ENCODE measurements around the gene MITD1. TPM values are rescaled to one million over a fixed set of nuclear protein-coding genes. Genes with fewer than 3 reads are reported as not detected.
A peak's percentile ranks its signal among the peaks of the same experiment; 100 is the strongest.

The MITD1 gene
- total RNA-seq, 1 donor from 2014 or later, result 20.9 TPM

GRCh38 chr2:99190548-99190947 is 9.7 kb upstream of the MITD1 start:
- H2AFZ ChIP-seq (ENCODE audit: low read depth, low read length), result no peak overlapping the region
- H3K9ac ChIP-seq (ENCODE audit: low read length), result no peak overlapping the region
- no peak overlapping the region for H3K27ac Mint-ChIP-seq (ENCODE audit: unreplicated experiment)
- peaks cover 7% of the 10 kb centered on the region for H3K36me3 Mint-ChIP-seq (ENCODE audit: low read depth, unreplicated experiment)
- no peaks in the 10 kb centered on the region for H3K27me3 Mint-ChIP-seq (ENCODE audit: low read depth, unreplicated experiment)
- no peaks in the 10 kb centered on the region for H3K4me1 Mint-ChIP-seq (ENCODE audit: low read depth, unreplicated experiment)
- FAIRE-seq, result no peak
- H3K4me3 Mint-ChIP-seq (ENCODE audit: unreplicated experiment), result no peak overlapping the region
- no peak overlapping the region for H3K27ac ChIP-seq (ENCODE audit: low read depth, low read length)
- H3K36me3 ChIP-seq (ENCODE audit: insufficient read depth, low read length), result peaks cover 15% of the 10 kb centered on the region
- H3K9me3 Mint-ChIP-seq (ENCODE audit: unreplicated experiment), result peaks cover 3% of the 10 kb centered on the region
- no peak overlapping the region for H3K4me3 ChIP-seq (ENCODE audit: insufficient read depth, low read depth, low read length)
- no peaks in the 10 kb centered on the region for H3K9me3 ChIP-seq (ENCODE audit: insufficient read depth, low read depth, low read length)
- no peaks in the 10 kb centered on the region for H3K4me1 ChIP-seq (ENCODE audit: insufficient read depth, low read length)
- H3K4me2 ChIP-seq (ENCODE audit: low read length), result no peak overlapping the region
- no peaks in the 10 kb centered on the region for H3K27me3 ChIP-seq (ENCODE audit: insufficient read depth, low read length)
- H3K79me2 ChIP-seq (ENCODE audit: insufficient read depth, low read length), result peaks cover 43% of the 10 kb centered on the region
- TF ChIP-seq CTCF (IDR thresholded peaks at IDR 0.05; ENCODE audit: insufficient read depth, low read depth, low read length), result peak; percentile 20
- TF ChIP-seq EZH2 (IDR thresholded peaks at IDR 0.05; ENCODE audit: insufficient read depth, low read length), result no peak
- H4K20me1 ChIP-seq (ENCODE audit: insufficient read depth, low read length), result peaks cover 15% of the 10 kb centered on the region
- no peak for DNase-seq (ENCODE audit: low read depth)

- Histone ChIP-seq H3K4me1 (ENCODE audit: insufficient read depth, low read length) (no peaks in the 10 kb centered on the region), H3K9ac (ENCODE audit: low read length) (no peak overlapping the region), H3K36me3 (ENCODE audit: insufficient read depth, low read length) (peaks cover 9% of the 10 kb centered on the region), H3K4me3 (ENCODE audit: insufficient read depth, low read depth, low read length) (no peak overlapping the region), H4K20me1 (ENCODE audit: insufficient read depth, low read length) (peaks cover 26% of the 10 kb centered on the region), H2AFZ (ENCODE audit: low read depth, low read length) (no peak overlapping the region), H3K27ac (ENCODE audit: low read depth, low read length) (no peak overlapping the region), H3K4me2 (ENCODE audit: low read length) (no peak overlapping the region), H3K79me2 (ENCODE audit: insufficient read depth, low read length) (peaks cover 65% of the 10 kb centered on the region), H3K27me3 (ENCODE audit: insufficient read depth, low read length) (no peaks in the 10 kb centered on the region), H3K9me3 (ENCODE audit: insufficient read depth, low read depth, low read length) (no peaks in the 10 kb centered on the region)
- Mint-ChIP-seq H3K9me3 (ENCODE audit: unreplicated experiment) (peaks cover 3% of the 10 kb centered on the region), H3K4me3 (ENCODE audit: unreplicated experiment) (no peak overlapping the region), H3K4me1 (ENCODE audit: low read depth, unreplicated experiment) (no peaks in the 10 kb centered on the region), H3K36me3 (ENCODE audit: low read depth, unreplicated experiment) (peaks cover 7% of the 10 kb centered on the region), H3K27ac (ENCODE audit: unreplicated experiment) (no peak overlapping the region), H3K27me3 (ENCODE audit: low read depth, unreplicated experiment) (no peaks in the 10 kb centered on the region)
- FAIRE-seq (no peak), DNase-seq (ENCODE audit: low read depth) (no peak)
- TF ChIP-seq EZH2 (IDR thresholded peaks at IDR 0.05; ENCODE audit: insufficient read depth, low read length) (no peak), CTCF (IDR thresholded peaks at IDR 0.05; ENCODE audit: insufficient read depth, low read depth, low read length) (no peak)
These were observed 7.5 kb upstream of the MITD1 start for GRCh38 chr2:99188357-99188756.

- H3K79me2 ChIP-seq (ENCODE audit: insufficient read depth, low read length), result peaks cover 78% of the 10 kb centered on the region
- DNase-seq (ENCODE audit: low read depth) (no peak), FAIRE-seq (no peak)
- H3K27ac Mint-ChIP-seq (ENCODE audit: unreplicated experiment), result no peak overlapping the region
- no peak overlapping the region for H3K27ac ChIP-seq (ENCODE audit: low read depth, low read length)
- no peaks in the 10 kb centered on the region for H3K9me3 Mint-ChIP-seq (ENCODE audit: unreplicated experiment)
- H2AFZ ChIP-seq (ENCODE audit: low read depth, low read length), result no peak overlapping the region
- H3K9ac ChIP-seq (ENCODE audit: low read length), result no peak overlapping the region
- H3K4me3 ChIP-seq (ENCODE audit: insufficient read depth, low read depth, low read length), result no peak overlapping the region
- H3K4me3 Mint-ChIP-seq (ENCODE audit: unreplicated experiment), result no peak overlapping the region
- peaks cover 9% of the 10 kb centered on the region for H3K36me3 ChIP-seq (ENCODE audit: insufficient read depth, low read length)
- H3K4me1 ChIP-seq (ENCODE audit: insufficient read depth, low read length), result no peaks in the 10 kb centered on the region
- peaks cover 7% of the 10 kb centered on the region for H3K36me3 Mint-ChIP-seq (ENCODE audit: low read depth, unreplicated experiment)
- TF ChIP-seq EZH2 (IDR thresholded peaks at IDR 0.05; ENCODE audit: insufficient read depth, low read length) (no peak), CTCF (IDR thresholded peaks at IDR 0.05; ENCODE audit: insufficient read depth, low read depth, low read length) (no peak)
- no peaks in the 10 kb centered on the region for H3K27me3 Mint-ChIP-seq (ENCODE audit: low read depth, unreplicated experiment)
- no peaks in the 10 kb centered on the region for H3K27me3 ChIP-seq (ENCODE audit: insufficient read depth, low read length)
- no peak overlapping the region for H3K4me2 ChIP-seq (ENCODE audit: low read length)
- no peaks in the 10 kb centered on the region for H3K9me3 ChIP-seq (ENCODE audit: insufficient read depth, low read depth, low read length)
- H3K4me1 Mint-ChIP-seq (ENCODE audit: low read depth, unreplicated experiment), result peaks cover 4% of the 10 kb centered on the region
- H4K20me1 ChIP-seq (ENCODE audit: insufficient read depth, low read length), result peaks cover 23% of the 10 kb centered on the region
These were observed 6.2 kb upstream of the MITD1 start for GRCh38 chr2:99187011-99187410.
